GM21723 (cell line): ENCODE results near the gene SSC5D.
"Not testable (repeated sequence)": the region's sequence is repeated elsewhere in the genome, so short reads cannot be mapped to it uniquely, and the experiment has no call there.

ENCODE experiments used
- ATAC-seq: cut with Tn5 transposase; IDR thresholded peaks from one replicate; pipeline ENCODE4 v1.9.1; 2021; ENCODE audit warnings: mild to moderate bottlenecking, moderate library complexity; ENCODE audit not compliant: unreplicated experiment

SSC5D gene

DNA sequence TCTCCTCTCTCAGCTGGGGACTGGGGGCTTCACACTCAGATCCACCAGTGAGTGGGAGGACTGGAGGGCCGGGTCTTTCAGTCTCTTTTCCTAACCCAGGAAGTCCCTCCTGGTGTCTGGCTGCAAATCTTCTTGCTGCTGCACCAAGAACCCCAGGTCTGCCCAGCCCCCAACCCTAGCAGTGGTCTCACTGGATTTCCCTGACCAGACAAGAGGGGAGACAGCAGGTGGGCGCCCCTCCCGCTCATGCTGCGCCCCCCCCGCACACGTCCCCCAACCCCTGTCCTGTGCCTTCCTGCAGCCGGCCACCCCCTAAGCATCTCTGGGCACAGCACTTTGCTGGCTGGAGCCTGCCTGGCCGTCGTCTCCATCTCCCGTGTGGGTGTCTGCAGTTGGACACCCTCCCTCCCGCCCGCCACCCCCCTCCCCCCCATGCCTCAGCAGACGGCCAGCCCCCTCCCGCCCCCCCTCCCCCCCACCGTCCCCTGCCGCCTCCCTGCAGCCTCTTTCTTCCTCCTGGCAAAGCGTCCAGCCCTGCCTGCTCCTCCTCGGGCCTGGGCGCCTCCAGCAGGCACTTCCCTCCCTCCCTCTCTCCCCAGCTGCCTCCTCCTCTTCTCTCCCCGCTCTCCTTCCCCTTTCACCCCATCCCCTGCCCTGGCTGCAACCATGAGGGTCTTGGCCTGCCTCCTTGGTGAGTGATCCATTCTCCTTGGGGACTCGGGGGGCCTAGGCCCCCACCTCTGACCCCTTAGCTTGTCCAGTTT lies at the start of gene SSC5D:
Gene SSC5D, plus strand, starts transcription at position 513 of the 764 bp plus-strand sequence. Its CDS starts 154 bp downstream, at position 667.
- ATAC-seq = no peak

DNA sequence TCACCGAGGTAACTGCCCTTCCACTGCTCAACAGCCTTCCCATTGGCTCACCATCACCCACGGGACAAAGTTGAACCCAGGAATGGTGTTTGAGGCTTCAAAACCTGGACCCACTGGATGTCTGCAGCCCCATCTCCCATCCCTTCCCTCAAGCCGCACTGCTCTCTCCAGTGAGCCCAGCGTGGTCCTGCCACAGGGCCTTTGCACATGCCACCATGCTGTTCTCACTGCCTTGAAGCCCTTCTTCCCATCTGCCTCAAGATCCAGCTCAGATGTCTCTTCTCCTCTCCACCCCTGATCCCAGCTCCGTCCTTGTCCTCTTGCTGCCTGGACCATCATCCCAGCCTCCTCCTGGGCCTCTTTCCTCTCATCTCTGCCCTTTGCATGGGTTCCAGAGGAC lies 49.2 kb upstream of the SSC5D start:
- no peak for ATAC-seq

DNA sequence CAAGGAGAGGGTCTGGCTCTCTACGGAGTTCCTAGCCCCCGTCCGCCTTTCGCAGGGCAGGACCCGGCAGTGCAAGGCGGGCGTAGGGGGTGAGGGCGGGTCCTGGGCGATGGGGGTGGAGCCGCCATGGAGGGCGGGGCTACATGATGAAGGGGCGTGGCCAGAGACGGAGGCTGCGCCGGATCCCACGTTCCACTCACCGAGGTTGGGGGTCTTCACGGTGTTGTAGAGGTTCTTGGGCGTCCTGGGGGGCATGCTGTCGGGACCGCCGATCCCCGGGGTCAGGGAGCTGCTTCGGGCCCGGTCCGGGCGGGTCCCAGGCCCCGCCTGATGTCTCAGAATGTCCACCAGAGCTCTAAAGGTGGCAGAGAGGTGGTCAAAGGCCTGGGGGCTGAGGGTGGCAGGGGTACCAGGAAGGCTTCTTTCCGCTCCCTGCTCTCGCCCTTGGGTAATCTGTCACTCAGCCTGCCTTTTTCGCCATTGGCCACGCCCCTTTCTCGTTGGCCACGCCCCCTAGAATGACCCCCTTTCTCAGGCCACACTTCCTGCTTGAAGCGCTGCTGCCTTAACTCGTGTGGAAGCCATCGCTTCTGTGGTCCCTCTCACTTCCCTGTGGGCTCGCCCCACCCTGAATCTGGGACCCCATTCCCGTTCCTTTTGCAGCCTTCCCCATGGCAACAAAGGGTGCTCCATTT lies 47.7 kb upstream of the SSC5D start:
- ATAC-seq = no peak

DNA sequence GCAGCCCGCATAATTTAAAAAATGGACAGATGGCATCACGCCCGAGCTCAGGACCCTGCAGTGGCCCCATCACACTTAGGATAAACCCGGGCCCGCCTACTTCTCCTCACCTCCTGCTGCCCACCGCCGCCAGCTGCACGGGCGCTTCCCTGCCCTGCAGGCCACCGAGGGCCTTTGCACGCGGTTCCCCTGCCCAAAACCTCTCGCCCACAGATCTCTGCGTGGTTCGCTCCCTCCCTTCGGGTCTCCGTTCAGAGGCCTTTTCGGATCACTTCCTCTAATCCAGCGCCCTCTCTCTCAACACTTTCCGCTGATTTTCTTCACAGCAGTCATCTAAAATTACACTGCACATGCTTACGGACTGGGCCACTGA lies 46.9 kb upstream of the SSC5D start:
- ATAC-seq = no peak

DNA sequence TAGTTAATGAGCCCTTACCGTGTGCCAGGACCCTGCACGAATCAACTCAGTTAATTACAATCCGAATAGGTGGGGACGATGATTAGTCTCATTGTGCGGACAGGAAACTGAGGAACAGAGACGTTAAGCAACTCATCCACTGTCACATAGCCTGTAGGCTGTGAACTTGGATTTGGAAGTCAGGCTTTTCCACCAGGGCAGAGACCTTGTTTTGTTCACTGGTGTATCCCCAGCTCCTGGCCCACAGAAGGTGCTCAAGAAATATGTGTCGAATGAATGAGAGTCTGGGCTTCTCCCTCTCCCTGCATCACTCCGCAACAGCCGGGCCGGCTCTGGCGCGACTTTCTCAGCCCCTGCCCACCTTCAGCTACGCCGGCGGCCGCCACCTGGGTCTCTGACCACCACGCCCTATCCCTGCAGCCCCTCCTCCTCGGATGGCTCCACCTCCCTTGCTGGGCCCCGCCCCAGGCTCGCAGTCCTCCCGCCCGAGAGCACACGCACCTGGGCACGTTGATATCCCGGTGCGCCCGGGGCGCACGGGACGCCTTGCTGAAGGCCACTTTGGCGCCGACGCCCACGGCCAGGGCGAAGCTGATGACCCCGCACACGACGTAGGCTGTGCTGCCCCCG lies 46.4 kb upstream of the SSC5D start:
- ATAC-seq = no peak

DNA sequence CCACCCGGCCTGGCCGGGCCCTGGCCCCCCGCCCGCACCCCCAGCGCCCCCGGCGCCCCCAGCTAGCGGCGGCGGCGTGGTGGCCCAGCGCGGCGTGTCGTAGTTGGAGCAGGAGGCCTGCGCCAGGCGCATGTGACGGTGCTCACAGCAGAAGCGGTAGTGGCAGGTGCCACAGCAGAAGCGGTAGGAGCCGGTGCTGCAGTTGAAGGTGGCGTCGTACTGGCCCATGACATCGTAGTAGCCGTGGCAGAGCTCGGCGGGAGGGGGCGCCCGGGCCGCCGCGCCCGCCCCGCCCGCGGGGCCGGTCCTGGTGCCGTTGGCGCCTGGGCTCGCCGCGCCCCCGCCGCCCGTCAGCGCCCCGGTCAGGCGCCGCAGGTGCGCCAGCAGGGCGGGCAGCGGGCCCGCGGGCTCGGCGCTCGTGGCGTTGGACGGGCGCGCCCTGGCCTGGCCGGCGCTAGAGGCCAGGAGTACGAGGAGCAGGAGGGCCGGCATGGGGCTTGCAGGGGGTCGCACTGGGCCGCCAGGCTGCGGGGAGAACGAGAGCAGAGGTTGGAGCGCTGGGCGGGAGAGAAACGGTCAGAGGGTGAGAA lies 45.8 kb upstream of the SSC5D start:
- no peak for ATAC-seq

DNA sequence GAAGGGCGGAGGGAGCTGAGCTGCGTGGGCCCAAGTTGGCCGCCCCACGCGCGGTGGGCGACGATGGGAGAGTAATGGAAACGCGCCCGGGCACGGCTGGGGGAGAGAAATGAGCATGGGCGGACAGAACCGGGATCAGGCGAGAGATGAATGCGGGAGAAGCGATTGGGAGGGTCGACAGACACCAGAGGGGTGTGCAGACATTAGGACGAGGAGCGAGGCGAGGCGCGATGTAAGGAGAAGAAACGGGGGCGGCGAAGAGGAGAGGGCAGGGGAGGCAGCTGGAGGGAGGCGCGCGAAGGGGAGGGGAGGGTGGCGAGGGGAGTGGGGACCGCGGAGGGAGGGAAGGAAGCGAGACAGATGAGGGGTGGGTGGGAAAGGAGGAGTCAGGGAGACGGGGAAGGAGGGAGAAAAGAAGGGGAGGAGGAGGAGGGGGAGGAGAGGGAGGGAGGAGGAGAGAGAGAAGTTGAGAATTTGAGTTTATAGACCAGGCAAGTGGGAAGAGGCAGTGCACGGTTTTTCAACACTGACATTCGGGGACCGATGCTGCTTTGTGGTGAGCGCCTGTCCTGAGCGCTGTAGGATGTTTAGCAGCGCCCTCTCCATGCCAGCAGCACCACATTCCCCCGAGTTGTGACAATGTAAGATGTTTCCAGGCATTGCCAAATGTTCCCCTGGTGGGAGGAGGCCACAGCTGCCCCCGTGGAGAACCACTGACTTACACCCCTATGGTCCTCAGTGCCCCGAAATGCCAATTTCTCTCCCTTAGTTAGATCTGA lies 45.0 kb upstream of the SSC5D start, which contains the start of gene SHISA7:
Gene SHISA7, minus strand, starts transcription at position 256 of the 779 bp plus-strand sequence. CDS start 437 bp downstream, outside the sequence.
- ATAC-seq = no peak

DNA sequence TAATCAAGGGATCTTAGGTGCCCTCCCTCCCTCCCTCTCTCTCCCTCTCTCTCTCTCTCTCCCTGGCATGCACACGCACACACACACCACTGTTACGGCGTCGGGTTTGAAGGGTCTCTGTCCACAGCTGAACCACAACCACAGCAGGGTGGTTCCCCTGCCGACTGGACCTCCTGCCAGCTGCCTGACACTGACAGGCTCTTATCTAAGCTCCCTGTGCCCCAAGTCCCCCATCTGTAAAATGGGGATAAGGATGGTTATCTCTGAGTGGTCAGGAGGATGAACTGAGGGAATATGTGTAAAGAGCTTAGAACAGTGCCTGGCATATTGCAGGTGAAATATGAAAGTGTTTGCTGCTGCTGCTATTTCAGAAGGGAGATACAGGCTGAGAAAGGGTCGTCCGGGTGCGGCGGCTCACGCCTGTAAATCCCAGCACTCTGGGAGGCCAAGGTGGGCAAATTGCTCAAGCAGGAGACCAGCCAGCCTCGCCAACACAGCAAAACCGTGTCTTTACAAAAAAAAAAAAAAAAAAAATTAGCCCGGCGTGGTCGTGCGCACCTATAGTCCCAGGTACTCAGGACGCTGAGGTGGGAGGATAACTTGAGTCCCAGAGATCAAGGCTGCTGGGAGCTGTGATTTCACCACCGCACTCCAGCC lies 44.3 kb upstream of the SSC5D start:
- no peak for ATAC-seq

DNA sequence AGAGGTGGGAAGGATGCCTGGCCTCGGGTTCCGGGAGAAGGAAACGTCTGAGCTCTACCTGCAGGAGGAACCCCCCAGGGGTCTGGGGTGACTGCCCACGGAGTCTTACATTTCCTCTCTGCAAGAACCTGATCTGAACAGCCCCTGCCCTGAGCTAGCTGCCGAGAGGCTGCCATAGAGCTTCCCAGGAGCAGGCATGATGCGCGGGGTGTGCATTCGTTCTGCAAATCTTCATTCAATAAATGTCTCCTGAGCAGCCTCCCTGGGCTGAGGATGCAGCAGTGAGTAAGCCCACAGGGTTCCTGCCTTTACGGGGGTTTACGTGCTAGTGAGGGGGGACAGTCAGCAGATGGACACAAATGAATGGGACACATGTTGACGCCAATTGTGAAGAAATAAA lies 43.6 kb upstream of the SSC5D start:
- ATAC-seq = no peak

DNA sequence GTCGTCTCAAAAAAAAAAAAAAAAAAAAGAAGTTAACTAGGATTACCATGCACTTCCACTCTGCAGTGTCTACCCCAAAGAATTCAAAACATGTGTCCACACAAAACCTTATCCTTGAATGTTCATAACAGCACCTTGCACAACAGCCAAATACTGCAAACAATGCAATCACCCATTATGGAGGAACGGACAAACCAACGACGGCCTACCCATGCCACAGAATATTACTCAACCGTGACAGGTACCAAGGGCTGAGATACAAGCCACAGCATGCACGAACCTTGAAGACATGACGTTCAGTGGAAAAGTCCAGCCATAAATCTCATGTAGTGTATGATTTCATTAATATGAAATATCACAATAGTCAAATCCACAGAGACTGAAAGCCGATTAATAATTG lies 42.2 kb upstream of the SSC5D start:
- ATAC-seq = no peak

DNA sequence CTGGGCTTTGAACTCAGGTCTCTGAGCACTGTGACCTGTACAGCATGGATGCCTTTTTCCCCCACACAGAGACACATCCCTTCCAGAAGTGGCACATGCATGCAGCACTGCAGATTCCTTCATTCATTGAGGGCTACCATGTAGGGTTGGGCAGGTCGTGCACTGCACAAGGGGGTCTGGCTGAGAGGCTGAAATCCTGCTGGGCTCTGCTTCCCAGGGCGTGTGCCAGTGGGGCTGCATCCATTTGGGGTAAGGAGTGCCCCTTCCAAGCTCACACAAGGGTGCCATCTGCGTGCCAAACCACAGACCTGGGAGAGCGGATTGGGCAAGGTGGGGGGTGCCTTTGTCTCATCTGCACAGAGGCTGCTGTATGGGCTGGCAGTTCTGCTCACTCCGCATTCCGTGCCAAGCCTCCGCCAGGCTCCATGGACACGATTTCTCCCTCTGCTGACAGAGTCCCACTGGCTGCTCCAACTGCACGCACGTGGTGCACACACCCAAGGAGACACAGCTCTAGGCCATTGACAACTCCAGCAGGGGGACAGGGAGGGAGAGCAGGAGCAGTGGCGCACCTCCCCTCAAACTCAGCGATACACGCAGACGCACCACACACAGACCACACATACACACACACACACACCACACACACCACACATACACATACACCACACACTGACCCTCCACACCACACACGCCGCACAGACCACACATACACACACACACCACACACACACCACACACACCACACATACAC lies 40.6 kb upstream of the SSC5D start:
- no peak for ATAC-seq

DNA sequence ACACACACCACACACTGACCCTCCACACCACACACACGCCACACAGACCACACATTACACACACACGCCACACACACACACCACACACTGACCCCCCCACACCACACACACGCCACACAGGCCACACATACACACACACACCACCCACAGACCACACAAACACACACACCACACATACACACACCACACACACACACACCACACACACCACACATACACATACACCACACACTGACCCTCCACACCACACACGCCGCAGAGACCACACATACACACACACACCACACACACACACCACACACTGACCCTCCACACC lies 40.1 kb upstream of the SSC5D start:
- ATAC-seq = not testable (repeated sequence)

DNA sequence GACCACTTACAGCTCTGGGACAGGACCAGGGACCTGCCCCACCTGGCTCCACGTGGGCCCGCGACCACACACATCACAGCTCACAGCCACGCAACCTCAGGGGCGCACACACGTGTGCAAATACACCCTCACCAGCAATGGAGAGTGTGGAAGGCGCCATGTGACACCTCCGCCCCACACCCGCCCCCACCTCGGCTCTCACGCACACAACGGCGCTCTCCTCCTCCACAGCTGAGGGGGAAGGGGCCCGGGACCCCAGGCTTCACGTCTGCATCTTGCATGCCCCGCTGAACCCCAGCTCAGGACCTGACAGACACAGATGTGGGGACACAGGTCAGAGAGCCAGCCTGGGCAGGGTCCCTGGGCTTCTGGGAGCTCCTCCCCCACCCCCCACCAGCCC lies 38.8 kb upstream of the SSC5D start:
- no peak for ATAC-seq

DNA sequence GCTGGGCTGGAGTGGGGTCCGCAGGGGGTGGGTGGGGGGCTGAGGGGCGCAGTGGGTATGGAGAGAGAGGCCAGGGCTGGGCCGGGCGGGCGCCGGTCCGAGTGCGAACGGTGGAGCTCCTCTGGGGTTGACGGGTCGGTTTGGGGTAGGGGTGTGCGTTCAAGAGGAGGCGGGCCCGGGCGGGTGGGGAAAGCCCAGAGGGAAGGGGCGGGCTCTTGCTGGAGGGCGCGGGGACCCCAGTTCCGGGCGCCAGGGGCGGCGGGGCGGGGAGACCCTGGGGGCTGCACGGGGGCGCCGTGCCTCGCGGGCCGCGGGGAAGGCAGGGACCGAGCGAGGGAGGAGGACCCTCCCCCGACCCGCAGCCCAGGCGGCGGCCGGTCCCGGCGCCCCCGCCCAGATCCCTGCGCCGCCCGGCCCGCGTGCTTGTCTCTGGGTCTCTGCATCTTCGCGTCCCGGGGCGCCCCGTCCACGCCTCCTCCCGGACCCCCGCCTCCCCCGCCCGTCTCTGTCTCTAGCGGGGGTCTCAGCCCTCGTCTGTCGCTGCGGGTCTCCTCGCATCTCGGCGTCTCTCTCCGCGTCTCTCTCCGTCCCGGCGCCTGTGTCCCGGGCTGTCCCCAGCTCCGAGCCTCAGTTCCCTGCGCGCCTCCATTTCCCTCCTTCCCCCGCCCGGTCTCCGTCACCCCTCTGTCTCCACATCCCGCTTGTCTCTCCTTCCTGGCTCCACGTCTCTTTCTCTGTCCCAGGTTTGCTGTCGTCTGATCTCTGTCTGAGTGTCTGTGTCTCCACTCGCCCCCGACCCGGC lies 36.9 kb upstream of the SSC5D start:
- no peak for ATAC-seq

DNA sequence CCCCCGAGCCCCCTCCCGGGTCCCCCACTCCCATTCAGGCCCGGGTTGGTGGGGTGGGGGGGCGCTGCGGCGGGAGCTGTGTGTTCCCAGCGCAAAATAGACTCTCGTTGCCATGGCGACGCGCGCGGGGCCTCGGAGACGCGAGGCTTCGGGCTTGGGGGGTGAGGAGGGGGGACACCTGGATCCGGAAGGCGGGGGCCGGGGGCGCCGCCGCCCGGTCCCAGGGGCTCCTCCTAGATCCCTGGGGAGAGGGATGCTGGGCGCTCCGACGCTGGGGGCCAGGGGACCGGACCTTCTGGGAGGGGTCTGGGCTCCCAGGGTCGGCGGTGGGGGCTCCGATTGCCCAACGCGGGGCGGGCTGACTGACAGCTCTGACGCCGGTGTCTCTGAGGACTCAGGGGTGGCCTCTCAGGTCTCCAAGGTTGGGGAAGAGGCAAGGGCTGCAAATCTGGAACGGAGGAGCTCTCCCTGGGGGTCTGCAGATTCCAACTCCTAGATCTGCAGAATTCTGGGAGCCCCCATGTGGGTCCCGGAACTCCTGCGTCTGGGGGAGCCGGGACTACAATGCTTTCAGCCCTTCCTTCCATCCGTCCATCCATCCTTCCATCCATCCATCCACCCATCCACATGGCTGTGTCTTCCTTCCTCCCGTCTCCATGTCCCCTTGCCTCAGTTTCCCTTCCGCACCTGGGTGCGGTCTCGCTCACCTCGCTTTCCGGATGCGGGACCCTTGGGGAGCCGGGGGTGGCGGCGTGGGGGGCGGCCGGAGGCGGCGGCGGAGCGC lies 36.1 kb upstream of the SSC5D start:
- no peak for ATAC-seq

DNA sequence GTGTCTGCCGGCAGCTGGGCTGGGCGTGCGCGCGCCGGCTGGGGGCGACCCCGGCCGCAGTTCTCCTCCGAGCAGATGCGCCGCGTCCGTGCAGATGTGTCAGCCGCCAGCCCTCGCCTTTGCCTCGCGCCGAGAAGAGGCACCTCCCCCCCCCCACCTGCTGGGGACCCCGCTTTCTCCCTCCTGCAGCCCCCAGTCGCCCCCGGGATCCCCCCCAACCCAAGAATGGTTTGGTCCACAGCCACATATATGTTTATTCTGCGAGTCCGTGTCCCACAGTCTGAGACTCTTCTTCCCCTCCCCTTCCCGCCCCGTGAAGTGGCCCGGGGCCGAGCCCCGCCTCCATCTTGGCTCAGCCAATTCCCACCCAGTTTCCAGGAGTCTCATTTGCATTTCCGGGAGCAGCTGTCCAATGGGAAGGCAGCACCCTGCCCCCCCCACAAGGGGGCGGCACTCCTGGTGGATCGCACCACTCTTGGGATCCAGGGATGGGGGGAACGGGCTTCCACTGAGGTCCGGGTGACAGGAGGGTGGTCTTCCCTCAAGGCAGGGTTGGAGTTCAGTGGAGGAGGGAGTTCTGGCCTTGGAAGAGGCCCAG lies 35.4 kb upstream of the SSC5D start:
- no peak for ATAC-seq

DNA sequence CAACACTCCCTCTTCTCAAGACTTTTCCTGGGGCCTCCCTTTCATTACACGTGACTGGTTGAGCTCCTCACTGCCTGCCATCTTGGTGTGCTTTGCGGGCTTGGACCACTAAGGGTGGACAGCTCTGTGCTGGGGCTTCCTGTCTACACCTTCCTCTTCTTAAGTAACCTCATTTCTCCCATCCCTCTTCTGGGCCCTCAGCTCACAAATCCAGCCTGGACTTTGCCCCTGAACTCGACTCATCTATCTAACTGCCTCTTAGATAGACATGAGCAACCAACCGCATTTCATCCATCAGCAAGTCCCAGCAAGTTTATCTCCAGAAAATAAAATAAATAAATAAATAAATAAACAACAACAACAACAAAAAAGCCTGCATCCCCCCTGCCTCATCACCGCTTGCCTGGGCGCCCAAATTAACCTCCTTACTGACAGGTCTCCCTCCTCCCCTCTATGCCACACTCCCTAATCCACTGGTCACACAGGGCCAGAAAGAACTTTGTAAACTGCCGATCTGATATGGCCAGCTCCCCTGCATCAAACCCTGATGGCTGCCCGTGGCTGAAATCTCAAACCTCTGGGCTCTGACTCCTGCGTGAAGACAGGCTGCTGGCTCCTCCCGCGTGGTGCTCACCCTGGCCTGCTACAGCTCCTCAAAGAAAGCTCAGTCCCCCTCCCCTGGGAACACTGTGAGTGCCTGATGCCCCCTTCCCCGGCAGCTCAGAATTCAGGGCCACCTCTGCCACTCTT lies 34.5 kb upstream of the SSC5D start:
- no peak for ATAC-seq
